ENCODE data around the gene FBXO45.
A peak's percentile ranks its signal among the peaks of the same experiment; 100 is the strongest.

- TF ChIP-seq POLR2A (IDR thresholded peaks at IDR 0.05; ENCODE audit: low read depth, low read length) = peak; percentile 91
- peak; percentile 88 for TF ChIP-seq TAF1 (IDR thresholded peaks at IDR 0.05; ENCODE audit: borderline replicate concordance, low read depth, low read length)
Measured at GRCh38 chr3:196568246-196569002, at the start of gene FBXO45, which contains the start of gene WDR53.

All from GM12892 (cell line).